Activated naive CD4-positive, alpha-beta T cell treated with anti-CD3 and anti-CD28 coated beads for 36 hours (primary cell): ENCODE measurements around the gene C12orf57. TPM values are rescaled to one million over a fixed set of nuclear protein-coding genes. Genes with fewer than 3 reads are reported as not detected.

Source experiments
- CTCF ChIA-PET: fragments of 350-600 bp; sonication (Branson Sonifier 250); formaldehyde crosslinking; loops from one replicate; lab custom pipeline; 2021; ENCODE audit warnings: antibody characterized with exemption; lab: Charles Lee
- DNase-seq: peaks from one replicate; pipeline ENCODE4 v3.0.0-alpha.2; 2020
- H3K27ac Mint-ChIP-seq: one replicate; pipeline ENCODE4 v1.8.0; 2021; ENCODE audit warnings: mild to moderate bottlenecking, mixed read lengths
- H3K27me3 Mint-ChIP-seq: one replicate; pipeline ENCODE4 v1.8.0; 2021; ENCODE audit warnings: low read depth, mixed read lengths
- H3K36me3 Mint-ChIP-seq: one replicate; pipeline ENCODE4 v1.8.0; 2021; ENCODE audit warnings: low read depth, mixed read lengths
- H3K4me1 Mint-ChIP-seq: one replicate; pipeline ENCODE4 v1.8.0; 2021; ENCODE audit warnings: low read depth, mixed read lengths
- H3K4me3 Mint-ChIP-seq: one replicate; pipeline ENCODE4 v1.8.0; 2021; ENCODE audit warnings: mild to moderate bottlenecking, moderate library complexity, mixed read lengths
- H3K9me3 Mint-ChIP-seq: one replicate; pipeline ENCODE4 v1.8.0; 2021; ENCODE audit warnings: mixed read lengths
- intact Hi-C: fragments of 100-400 bp; cut with micrococcal nuclease; formaldehyde crosslinking; loops from one replicate; pipeline ENCODE4 v1.15.1; 2023
- total RNA-seq, 2 experiments: library from RNA; stranded (reverse); gene quantifications; one replicate each; pipeline ENCODE4 v1.2.3, GENCODE V29; 2021

Gene C12orf57
- total RNA-seq, 2 experiments from 2014 or later = 242 to 245 TPM

DNA sequence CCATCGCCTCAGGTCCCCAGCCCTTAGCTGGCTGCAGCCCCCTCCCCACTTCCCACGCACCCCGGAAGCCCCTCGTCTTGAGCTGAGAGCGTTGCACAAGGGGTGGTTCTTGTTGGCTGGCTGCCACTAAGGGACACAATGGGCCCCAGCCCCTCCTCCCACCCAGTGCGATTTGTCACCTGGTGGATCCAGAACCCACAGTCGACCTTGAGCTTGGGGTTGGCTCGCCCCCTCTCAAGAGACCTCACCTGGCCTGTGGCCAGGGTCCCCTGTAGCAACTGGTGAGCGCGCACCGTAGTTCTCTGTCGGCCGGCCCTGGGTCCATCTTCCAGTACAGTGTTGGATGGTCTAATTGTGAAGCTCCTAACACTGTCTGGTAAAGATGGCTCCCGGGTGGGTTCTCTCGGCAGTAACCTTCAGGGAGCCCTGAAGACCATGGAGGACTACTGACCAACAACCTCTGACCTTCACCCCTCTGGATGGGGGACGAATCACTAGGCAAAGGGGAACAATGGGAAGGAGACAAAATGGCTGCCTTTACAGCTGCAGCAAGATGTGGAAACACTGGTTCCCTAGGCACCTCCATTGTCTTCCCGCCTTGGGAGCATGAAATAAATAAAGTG lies 20.1 kb downstream of the C12orf57 start:
- Mint-ChIP-seq H3K27ac (peak overlapping the region; percentile 93), H3K9me3 (no peaks in the 10 kb centered on the region), H3K4me3 (no peak overlapping the region), H3K36me3 (peaks cover 52% of the 10 kb centered on the region), H3K27me3 (no peaks in the 10 kb centered on the region), H3K4me1 (peaks cover 86% of the 10 kb centered on the region)
- DNase-seq = no peak
- CTCF ChIA-PET = interaction anchor here (0.6 to 12.0 kb wide), 10 partner anchors 8 to 147 kb away, joined by 3 to 397 read pairs (median 6); partner anchors contain the start of genes C12orf57, PTPN6 and RNU7-1
- intact Hi-C loops = loop anchor here (5.0 kb wide), 1 partner anchor 277 kb away; the partner anchor contains the start of gene ZNF384

DNA sequence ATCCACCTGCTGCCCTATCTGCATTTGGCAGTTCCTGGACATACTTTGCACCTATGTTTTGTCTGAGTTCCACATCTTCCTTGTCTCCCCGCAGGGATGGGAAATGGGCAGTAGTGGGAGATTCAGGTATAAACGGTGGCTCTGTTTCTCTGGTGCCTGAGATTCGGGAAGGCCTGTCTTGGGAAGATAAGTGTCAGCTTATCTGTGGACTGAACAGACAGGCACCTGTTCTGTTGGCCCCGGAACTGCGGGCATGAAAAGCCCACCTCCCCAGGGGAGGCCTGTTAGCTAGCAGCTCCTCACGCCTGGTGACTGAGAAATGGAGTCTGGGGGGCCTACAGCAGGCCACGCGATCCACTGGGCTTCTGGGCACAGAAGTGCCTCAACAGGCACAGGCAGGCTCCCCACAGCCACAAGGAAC lies 20.8 kb downstream of the C12orf57 start:
- CTCF ChIA-PET = interaction anchor here (1.0 to 12.0 kb wide), 11 partner anchors 9 to 149 kb away, joined by 3 to 397 read pairs (median 5); partner anchors contain the start of genes C12orf57, PTPN6 and RNU7-1
- Mint-ChIP-seq H3K27ac (peak overlapping the region; percentile 93), H3K4me1 (peaks cover 85% of the 10 kb centered on the region), H3K9me3 (no peaks in the 10 kb centered on the region), H3K27me3 (no peaks in the 10 kb centered on the region), H3K4me3 (no peak overlapping the region), H3K36me3 (peaks cover 50% of the 10 kb centered on the region)
- no peak for DNase-seq
- intact Hi-C loops = loop anchor here (1.0 to 5.0 kb wide), 3 partner anchors 20 to 277 kb away; partner anchors contain the start of genes C12orf57 and ZNF384

- intact Hi-C loops = loop anchor here (1.0 kb wide), 2 partner anchors 21 to 41 kb away; partner anchors contain the start of gene C12orf57
- peaks cover 52% of the 10 kb centered on the region for H3K36me3 Mint-ChIP-seq
- CTCF ChIA-PET = interaction anchor here (1.0 to 12.0 kb wide), 12 partner anchors 9 to 148 kb away, joined by 3 to 397 read pairs (median 4); partner anchors contain the start of genes C12orf57, PTPN6 and RNU7-1
Observed at GRCh38 chr12:6965026-6965661, 21.3 kb downstream of the C12orf57 start.

DNA sequence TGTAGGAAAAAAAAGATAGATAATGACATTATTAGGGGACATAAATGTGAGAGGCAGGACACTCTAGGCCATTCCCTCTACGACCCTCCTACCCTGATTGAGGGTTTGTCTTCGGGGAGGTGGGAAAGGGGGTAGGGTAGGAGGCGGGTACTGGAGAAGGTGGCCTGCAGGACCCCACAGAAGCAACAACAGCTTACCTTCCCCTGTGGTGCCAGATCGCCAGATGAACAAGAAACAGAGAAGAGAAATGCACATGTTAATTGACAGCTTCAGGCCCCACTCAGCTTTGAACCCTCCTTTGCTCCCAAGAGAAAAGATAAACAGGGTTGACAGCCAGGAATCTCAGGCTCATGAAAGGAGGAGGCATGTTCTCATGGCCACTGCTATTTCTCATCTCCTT lies 21.9 kb downstream of the C12orf57 start:
- Mint-ChIP-seq H3K36me3 (peaks cover 49% of the 10 kb centered on the region), H3K9me3 (no peaks in the 10 kb centered on the region), H3K27ac (peak overlapping the region; percentile 93), H3K27me3 (no peaks in the 10 kb centered on the region), H3K4me1 (peaks cover 76% of the 10 kb centered on the region), H3K4me3 (no peak overlapping the region)
- no peak for DNase-seq
- intact Hi-C loops = loop anchor here (1.0 kb wide), 2 partner anchors 21 to 41 kb away; partner anchors contain the start of gene C12orf57
- CTCF ChIA-PET = interaction anchor here (1.1 to 12.0 kb wide), 4 partner anchors 8 to 74 kb away, joined by 3 to 397 read pairs (median 5); partner anchors contain the start of genes C12orf57, PTPN6 and RNU7-1

More at GRCh38 chr12:6965026-6965661, 21.3 kb downstream of the C12orf57 start:
- H3K4me3 Mint-ChIP-seq = no peak overlapping the region
- no peaks in the 10 kb centered on the region for H3K27me3 Mint-ChIP-seq
- peak overlapping the region; percentile 93 for H3K27ac Mint-ChIP-seq
- no peaks in the 10 kb centered on the region for H3K9me3 Mint-ChIP-seq
- H3K4me1 Mint-ChIP-seq = peaks cover 81% of the 10 kb centered on the region
- peak; percentile 95 for DNase-seq

DNA sequence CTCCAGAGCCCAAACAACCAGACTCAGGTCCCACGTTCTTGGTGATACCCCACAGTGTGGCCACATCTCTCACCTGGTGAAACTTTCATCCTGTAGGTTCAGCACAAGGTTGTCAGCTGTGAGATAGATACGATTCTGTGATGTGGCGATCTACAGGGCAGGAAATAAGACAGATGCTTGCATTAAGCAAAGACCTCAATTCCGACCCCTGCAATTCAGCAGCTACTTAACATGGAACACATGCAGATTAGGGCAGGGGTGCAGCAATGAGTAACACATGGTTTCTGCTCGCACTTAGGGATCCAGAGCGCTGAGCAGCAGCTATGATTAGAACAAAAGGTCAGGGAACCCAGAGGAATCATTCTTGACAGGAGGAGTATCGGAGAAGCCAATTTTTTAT lies 22.5 kb downstream of the C12orf57 start:
- peak overlapping the region; percentile 93 for H3K27ac Mint-ChIP-seq

GRCh38 chr12:6967651-6968100 lies 23.9 kb downstream of the C12orf57 start:
- CTCF ChIA-PET = interaction anchor here (0.6 to 2.7 kb wide), 4 partner anchors 22 to 178 kb away, joined by 3 to 41 read pairs (median 5); partner anchors contain the start of genes C12orf57 and RNU7-1
- DNase-seq = no peak
- peak overlapping the region; percentile 63 for H3K27ac Mint-ChIP-seq
- H3K4me1 Mint-ChIP-seq = peaks cover 70% of the 10 kb centered on the region
- H3K9me3 Mint-ChIP-seq = no peaks in the 10 kb centered on the region
- H3K4me3 Mint-ChIP-seq = no peak overlapping the region
- intact Hi-C loops = no loop called here
- no peaks in the 10 kb centered on the region for H3K27me3 Mint-ChIP-seq
- H3K36me3 Mint-ChIP-seq = peaks cover 53% of the 10 kb centered on the region

More for the DNA sequence above, 22.5 kb downstream of the C12orf57 start:
- Mint-ChIP-seq H3K4me1 (peaks cover 72% of the 10 kb centered on the region), H3K4me3 (peak overlapping the region; percentile 43), H3K27me3 (no peaks in the 10 kb centered on the region), H3K36me3 (peaks cover 46% of the 10 kb centered on the region), H3K9me3 (no peaks in the 10 kb centered on the region)
- CTCF ChIA-PET = interaction anchor here (0.7 to 12.0 kb wide), 6 partner anchors 8 to 75 kb away, joined by 3 to 397 read pairs (median 4); partner anchors contain the start of genes C12orf57, PTPN6 and RNU7-1
- intact Hi-C loops = no loop called here
- DNase-seq = no peak

DNA sequence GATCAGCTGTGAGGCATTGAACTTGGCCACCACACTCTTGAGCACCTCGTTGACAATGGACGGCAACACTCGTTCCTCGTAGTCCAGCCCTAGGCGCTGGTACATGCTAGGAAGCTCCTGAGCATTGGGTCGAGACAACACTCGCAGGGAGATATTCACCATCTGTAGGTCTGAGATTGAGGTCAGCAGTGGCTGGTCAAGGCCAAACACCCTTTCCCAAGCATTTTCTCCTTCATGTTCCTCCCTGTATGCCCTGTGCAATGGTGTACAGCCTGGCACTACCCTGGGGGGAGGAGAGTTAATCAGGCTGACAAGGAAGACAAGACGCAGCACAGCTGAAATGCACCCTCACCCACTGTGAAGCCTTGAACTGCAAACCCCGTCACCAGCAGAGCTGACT lies 24.6 kb downstream of the C12orf57 start:
- CTCF ChIA-PET = interaction anchor here (0.8 to 2.7 kb wide), 6 partner anchors 9 to 144 kb away, joined by 3 to 41 read pairs (median 4); partner anchors contain the start of genes C12orf57 and RNU7-1
- intact Hi-C loops = no loop called here
- Mint-ChIP-seq H3K9me3 (no peaks in the 10 kb centered on the region), H3K36me3 (peaks cover 58% of the 10 kb centered on the region), H3K27me3 (no peaks in the 10 kb centered on the region), H3K4me3 (peak overlapping the region; percentile 100), H3K4me1 (peaks cover 73% of the 10 kb centered on the region), H3K27ac (peak overlapping the region; percentile 99)
- DNase-seq = no peak

- Mint-ChIP-seq H3K27me3 (no peaks in the 10 kb centered on the region), H3K36me3 (peaks cover 66% of the 10 kb centered on the region)
- intact Hi-C loops = loop anchor here (1.0 to 2.0 kb wide), 11 partner anchors 26 to 307 kb away; partner anchors contain the start of genes C12orf57, C1R, C1RL and ING4
Observed at GRCh38 chr12:6970096-6970527, 26.3 kb downstream of the C12orf57 start.

GRCh38 chr12:6974180-6974579 lies 30.4 kb downstream of the C12orf57 start:
- no peaks in the 10 kb centered on the region for H3K27me3 Mint-ChIP-seq
- CTCF ChIA-PET = interaction anchor here (1.0 to 1.2 kb wide), 3 partner anchors 28 to 137 kb away, joined by 3 to 7 read pairs (median 4); partner anchors contain the start of gene LPCAT3
- peak overlapping the region; percentile 54 for H3K27ac Mint-ChIP-seq
- peaks cover 64% of the 10 kb centered on the region for H3K36me3 Mint-ChIP-seq
- no peak overlapping the region for H3K4me3 Mint-ChIP-seq
- H3K4me1 Mint-ChIP-seq = peaks cover 38% of the 10 kb centered on the region
- intact Hi-C loops = no loop called here
- DNase-seq = no peak
- no peaks in the 10 kb centered on the region for H3K9me3 Mint-ChIP-seq

More at GRCh38 chr12:6970096-6970527, 26.3 kb downstream of the C12orf57 start:
- Mint-ChIP-seq H3K9me3 (no peaks in the 10 kb centered on the region), H3K4me3 (peak overlapping the region; percentile 100), H3K4me1 (peaks cover 71% of the 10 kb centered on the region), H3K27ac (peak overlapping the region; percentile 99)
- DNase-seq = peak; percentile 31
- CTCF ChIA-PET = interaction anchor here (1.8 to 2.7 kb wide), 2 partner anchors 25 to 138 kb away, joined by 4 to 41 read pairs; partner anchors contain the start of genes C12orf57 and RNU7-1

DNA sequence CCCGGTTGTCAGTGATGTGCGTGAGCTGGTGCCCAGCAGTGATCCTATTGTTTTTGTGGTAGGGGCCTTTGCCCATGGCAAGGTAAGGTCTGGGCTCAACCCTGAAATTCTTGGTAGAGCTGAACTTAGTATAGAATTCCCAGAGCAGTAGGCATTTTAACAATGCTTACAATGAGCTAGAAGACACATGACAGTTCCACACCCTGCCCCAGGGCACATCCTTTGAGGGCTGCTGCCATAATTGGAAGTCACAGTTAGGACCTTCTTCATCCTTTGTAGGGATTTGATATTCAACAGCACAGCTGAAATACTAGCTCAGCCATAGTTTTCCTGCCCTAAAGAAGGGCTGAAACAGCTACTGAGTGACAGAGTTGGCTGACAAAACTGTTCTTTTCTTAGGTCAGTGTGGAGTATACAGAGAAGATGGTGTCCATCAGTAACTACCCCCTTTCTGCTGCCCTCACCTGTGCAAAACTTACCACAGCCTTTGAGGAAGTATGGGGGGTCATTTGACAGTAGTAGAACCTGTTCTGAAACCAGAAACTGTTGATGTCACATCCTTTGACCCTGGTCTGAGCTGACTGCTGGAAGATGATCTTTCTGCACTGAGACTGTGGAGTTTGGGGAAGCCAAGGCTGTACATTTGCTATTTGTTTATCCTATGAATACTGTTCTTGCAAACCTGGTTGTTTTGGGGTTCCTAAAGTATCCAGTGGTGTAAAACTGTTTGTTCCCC lies 31.6 kb downstream of the C12orf57 start:
- no peaks in the 10 kb centered on the region for H3K9me3 Mint-ChIP-seq
- no peak for DNase-seq
- H3K36me3 Mint-ChIP-seq = peaks cover 60% of the 10 kb centered on the region
- intact Hi-C loops = no loop called here
- no peak overlapping the region for H3K4me3 Mint-ChIP-seq
- H3K27ac Mint-ChIP-seq = peak overlapping the region; percentile 46
- CTCF ChIA-PET = interaction anchor here (0.8 to 1.3 kb wide), 4 partner anchors 15 to 31 kb away, joined by 3 to 4 read pairs (median 4); no protein-coding TSS in a partner anchor
- peaks cover 32% of the 10 kb centered on the region for H3K4me1 Mint-ChIP-seq
- no peaks in the 10 kb centered on the region for H3K27me3 Mint-ChIP-seq

DNA sequence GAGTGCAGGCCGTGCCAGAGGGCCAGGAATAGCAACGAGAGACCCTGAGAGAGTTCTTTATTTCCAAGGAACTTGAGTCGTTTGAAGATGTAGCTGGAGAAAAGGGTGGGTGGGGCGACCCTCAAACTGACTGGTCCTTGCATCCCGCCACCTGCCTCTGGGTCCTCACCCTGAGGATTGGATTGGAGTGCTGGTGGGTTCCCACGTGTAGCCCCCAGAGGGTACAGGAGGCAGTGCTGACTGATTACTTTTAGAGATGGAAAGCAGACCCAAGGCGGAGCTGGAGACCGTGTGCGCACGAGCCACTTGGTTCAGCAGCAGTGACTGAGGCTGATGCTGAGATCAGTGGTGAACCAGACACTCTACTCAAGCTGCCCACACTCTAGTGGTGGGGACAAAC lies 33.8 kb downstream of the C12orf57 start:
- Mint-ChIP-seq H3K36me3 (peaks cover 58% of the 10 kb centered on the region), H3K9me3 (no peaks in the 10 kb centered on the region), H3K27ac (no peak overlapping the region), H3K4me3 (no peak overlapping the region), H3K4me1 (peaks cover 19% of the 10 kb centered on the region), H3K27me3 (no peaks in the 10 kb centered on the region)
- intact Hi-C loops = no loop called here
- CTCF ChIA-PET = interaction anchor here (0.6 to 1.0 kb wide), 3 partner anchors 26 to 413 kb away, joined by 3 to 4 read pairs (median 3); partner anchors contain the start of gene PTPN6
- DNase-seq = no peak
